PC-9 (cell line): Measurements from ENCODE around the gene ZNF346.

Experiments
- EZH2 ChIP-seq: fragments of 200-600 bp; sonication (generic); IDR thresholded peaks from 2 replicates; pipeline ENCODE4 v1.8.0; 2017; ENCODE audit warnings: antibody characterized with exemption, low read depth
- TF ChIP-seq, protein P1 (sequence below): fragments of 200-600 bp; sonication (generic); conservative IDR thresholded peaks from 2 replicates; pipeline ENCODE4 v1.6.1; 2017; ENCODE audit warnings: mixed run types, antibody characterized with exemption, mild to moderate bottlenecking, moderate library complexity

DNA sequence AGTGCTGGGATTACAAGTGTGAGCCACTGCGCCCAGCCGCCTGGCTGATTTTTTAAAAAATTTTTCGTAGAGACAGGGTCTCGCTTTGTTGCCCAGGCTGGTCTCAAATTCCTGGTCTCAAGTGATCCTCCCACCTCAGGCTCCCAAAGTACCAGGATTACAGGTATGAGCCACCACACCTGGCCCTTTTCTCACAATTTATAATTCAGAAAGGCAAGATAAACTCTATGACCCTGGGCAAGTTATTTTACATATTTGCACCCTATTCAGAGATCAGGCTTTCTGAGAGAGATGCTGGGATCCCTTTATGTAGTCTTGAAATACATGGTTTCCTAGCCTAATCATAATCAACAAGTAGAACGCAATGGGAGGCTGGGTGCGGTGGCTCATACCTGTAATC is 20.6 kb downstream of the ZNF346 start:
- TF ChIP-seq, protein P1, sequence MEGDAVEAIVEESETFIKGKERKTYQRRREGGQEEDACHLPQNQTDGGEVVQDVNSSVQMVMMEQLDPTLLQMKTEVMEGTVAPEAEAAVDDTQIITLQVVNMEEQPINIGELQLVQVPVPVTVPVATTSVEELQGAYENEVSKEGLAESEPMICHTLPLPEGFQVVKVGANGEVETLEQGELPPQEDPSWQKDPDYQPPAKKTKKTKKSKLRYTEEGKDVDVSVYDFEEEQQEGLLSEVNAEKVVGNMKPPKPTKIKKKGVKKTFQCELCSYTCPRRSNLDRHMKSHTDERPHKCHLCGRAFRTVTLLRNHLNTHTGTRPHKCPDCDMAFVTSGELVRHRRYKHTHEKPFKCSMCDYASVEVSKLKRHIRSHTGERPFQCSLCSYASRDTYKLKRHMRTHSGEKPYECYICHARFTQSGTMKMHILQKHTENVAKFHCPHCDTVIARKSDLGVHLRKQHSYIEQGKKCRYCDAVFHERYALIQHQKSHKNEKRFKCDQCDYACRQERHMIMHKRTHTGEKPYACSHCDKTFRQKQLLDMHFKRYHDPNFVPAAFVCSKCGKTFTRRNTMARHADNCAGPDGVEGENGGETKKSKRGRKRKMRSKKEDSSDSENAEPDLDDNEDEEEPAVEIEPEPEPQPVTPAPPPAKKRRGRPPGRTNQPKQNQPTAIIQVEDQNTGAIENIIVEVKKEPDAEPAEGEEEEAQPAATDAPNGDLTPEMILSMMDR = no peak
- TF ChIP-seq EZH2 = no peak
